ENCODE data around the gene SNTG2. TPM values are rescaled to one million over a fixed set of nuclear protein-coding genes. Genes with fewer than 3 reads are reported as not detected.

Gene SNTG2
- total RNA-seq, 4 donors from 2014 or later = 3.3 to 7.4 (median 4.5) TPM

- TF ChIP-seq POLR2A (IDR thresholded peaks at IDR 0.05; ENCODE audit: low read depth) (no peak), POLR2AphosphoS5 (IDR thresholded peaks at IDR 0.05) (no peak), EP300 (IDR thresholded peaks at IDR 0.05) (no peak)
- no peaks in the 10 kb centered on the region for H3K36me3 ChIP-seq
- peak; percentile 80 for DNase-seq (ENCODE audit: extremely low spot score)
- no peak overlapping the region for H3K27ac ChIP-seq (replicated peaks in 1 of 4)
- H3K4me1 ChIP-seq = peaks cover 0 to 9% (median 6%) of the 10 kb centered on the region in 4 donors
- intact Hi-C loops (cut with DNase I) = no loop called here
- no peaks in the 10 kb centered on the region for H3K27me3 ChIP-seq
- H3K4me3 ChIP-seq = no peak overlapping the region
- H3K9me3 ChIP-seq = no peaks in the 10 kb centered on the region
- WGBS = 81% methylated on average over 14 of the region's 14 CpGs
These were observed 205.9 kb downstream of the SNTG2 start for GRCh38 chr2:1156531-1156930.

- H3K4me3 ChIP-seq = no peak overlapping the region
- H3K9me3 ChIP-seq = no peaks in the 10 kb centered on the region
- no peaks in the 10 kb centered on the region for H3K27me3 ChIP-seq
- H3K36me3 ChIP-seq = no peaks in the 10 kb centered on the region
- 88% methylated on average over 6 of the region's 15 CpGs for WGBS
- TF ChIP-seq POLR2A (IDR thresholded peaks at IDR 0.05; ENCODE audit: low read depth) (no peak), POLR2AphosphoS5 (IDR thresholded peaks at IDR 0.05) (no peak), CTCF (IDR thresholded peaks at IDR 0.05) (no peak), EP300 (IDR thresholded peaks at IDR 0.05) (no peak)
- intact Hi-C loops (cut with DNase I) = no loop called here
- peaks cover 0 to 9% (median 6%) of the 10 kb centered on the region in 4 donors for H3K4me1 ChIP-seq
- H3K27ac ChIP-seq (replicated peaks in 1 of 4) = no peak overlapping the region
- peak; percentile 90 for DNase-seq (ENCODE audit: extremely low spot score)
These were observed 206.5 kb downstream of the SNTG2 start for GRCh38 chr2:1157107-1157506.

GRCh38 chr2:1159013-1159412 lies 208.4 kb downstream of the SNTG2 start:
- 87% methylated on average over 9 of the region's 9 CpGs for WGBS
- Histone ChIP-seq H3K36me3 (no peaks in the 10 kb centered on the region), H3K4me3 (no peak overlapping the region), H3K27me3 (no peaks in the 10 kb centered on the region), H3K9me3 (no peaks in the 10 kb centered on the region), H3K4me1 (peaks cover 0 to under 1% (median 0%) of the 10 kb centered on the region in 4 donors), H3K27ac (replicated peaks in 1 of 4) (no peak overlapping the region)
- peak; percentile 55 for DNase-seq (ENCODE audit: extremely low spot score)
- no peak for TF ChIP-seq CTCF (IDR thresholded peaks at IDR 0.05)
- TF ChIP-seq POLR2AphosphoS5 (IDR thresholded peaks at IDR 0.05) = no peak
- intact Hi-C loops (cut with DNase I) = no loop called here

GRCh38 chr2:1162246-1162645 lies 211.6 kb downstream of the SNTG2 start:
- intact Hi-C loops (cut with DNase I) = no loop called here
- no peaks in the 10 kb centered on the region for H3K9me3 ChIP-seq
- H3K4me3 ChIP-seq = no peak overlapping the region
- TF ChIP-seq POLR2AphosphoS5 (IDR thresholded peaks at IDR 0.05) (no peak), EP300 (IDR thresholded peaks at IDR 0.05) (no peak), CTCF (IDR thresholded peaks at IDR 0.05) (no peak), POLR2A (IDR thresholded peaks at IDR 0.05; ENCODE audit: low read depth) (no peak)
- H3K36me3 ChIP-seq = no peaks in the 10 kb centered on the region
- WGBS = 80% methylated on average over 8 of the region's 8 CpGs
- no peaks in the 10 kb centered on the region for H3K27me3 ChIP-seq
- H3K4me1 ChIP-seq = no peaks in the 10 kb centered on the region
- H3K27ac ChIP-seq (replicated peaks in 1 of 4) = peak overlapping the region in 1 of 4 donors; percentile 48
- DNase-seq (ENCODE audit: extremely low spot score) = peak; percentile 91

- H3K36me3 ChIP-seq = no peaks in the 10 kb centered on the region
- intact Hi-C loops (cut with DNase I) = no loop called here
- H3K9me3 ChIP-seq = no peaks in the 10 kb centered on the region
- H3K27me3 ChIP-seq = no peaks in the 10 kb centered on the region
- WGBS = 67% methylated on average over 12 of the region's 12 CpGs
- peak; percentile 86 for DNase-seq (ENCODE audit: extremely low spot score)
- H3K27ac ChIP-seq (replicated peaks in 1 of 4) = peak overlapping the region in 2 of 4 donors; percentile 41 to 48
- H3K4me3 ChIP-seq = no peak overlapping the region
- H3K4me1 ChIP-seq = no peaks in the 10 kb centered on the region
- no peak for TF ChIP-seq EP300 (IDR thresholded peaks at IDR 0.05)
- no peak for TF ChIP-seq POLR2AphosphoS5 (IDR thresholded peaks at IDR 0.05)
- TF ChIP-seq CTCF (IDR thresholded peaks at IDR 0.05) = no peak
- TF ChIP-seq POLR2A (IDR thresholded peaks at IDR 0.05; ENCODE audit: low read depth) = no peak
These were observed 212.3 kb downstream of the SNTG2 start for GRCh38 chr2:1162768-1163584.

Measured in esophagus muscularis mucosa (tissue), 4 donors.